NCI-H1694 (cell line): ENCODE data around the gene DOCK2.

Source experiments
- DNase-seq: peaks from one replicate; lab custom pipeline; 2025; lab: John Stamatoyannopoulos, UW

DOCK2 gene

GRCh38 chr5:170131235-170131634, 494.2 kb downstream of the DOCK2 start:
- no peak for DNase-seq

- peak; percentile 87 for DNase-seq
Measured at GRCh38 chr5:170132269-170132975, 495.3 kb downstream of the DOCK2 start.
